Fibroblast of lung (primary cell): ENCODE results near the gene CHD9.

Source experiments
- CTCF ChIP-seq, 2 donors: IDR thresholded peaks in 1 of 2; conservative IDR thresholded peaks in 1 of 2; 1 replicate in 1 of 2; 2 replicates in 1 of 2; pipeline ENCODE4 v1.5.1; 2011 to 2012; ENCODE audit warnings: low read length in 2 of 2, control low read depth in 1 of 2, inconsistent platforms in 1 of 2, low read depth in 1 of 2, mild to moderate bottlenecking in 1 of 2
- EZH2 ChIP-seq: IDR thresholded peaks from 2 replicates; pipeline ENCODE4 v1.5.1; 2012; ENCODE audit warnings: low read length, control low read depth, mild to moderate bottlenecking; ENCODE audit errors: missing control alignments

- TF ChIP-seq CTCF (conservative IDR thresholded peaks at IDR 0.05 in 1 of 2, IDR thresholded peaks at IDR 0.05 in 1 of 2; ENCODE audit: low read depth in 1 of 2, low read length in 2 of 2) (peak in 1 of 2 donors; percentile 2), EZH2 (no peak)
Measured at GRCh38 chr16:53129281-53130158, 74.7 kb downstream of the CHD9 start.
